ENCODE measurements around the gene ANKH.

The ANKH gene

DNA sequence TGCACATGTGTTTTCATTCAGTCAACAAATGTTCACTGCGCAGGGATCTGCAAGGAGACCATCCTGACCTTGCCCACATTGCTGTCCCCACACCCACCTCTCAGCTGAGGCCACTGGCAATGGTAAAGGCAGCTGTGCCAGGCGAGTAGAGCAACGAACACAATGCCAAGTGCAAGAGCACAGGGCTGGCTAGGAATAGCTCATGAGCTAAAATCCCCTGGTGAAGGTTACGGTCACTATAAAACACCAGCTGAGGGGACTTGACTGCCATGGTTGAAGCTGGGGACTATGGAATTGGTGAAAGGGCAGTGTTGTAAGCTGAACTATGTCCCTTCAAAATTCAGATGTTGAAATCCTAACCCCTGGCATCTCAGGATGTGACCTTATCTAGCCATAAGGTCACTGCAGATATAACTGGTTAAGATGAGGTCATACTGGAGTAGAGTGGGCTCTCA, 111.0 kb downstream of the ANKH start:
- no peak for DNase-seq (ENCODE audit: low spot score)

GRCh38 chr5:14759744-14760547, 111.6 kb downstream of the ANKH start:
- DNase-seq (ENCODE audit: low spot score), result no peak

DNA sequence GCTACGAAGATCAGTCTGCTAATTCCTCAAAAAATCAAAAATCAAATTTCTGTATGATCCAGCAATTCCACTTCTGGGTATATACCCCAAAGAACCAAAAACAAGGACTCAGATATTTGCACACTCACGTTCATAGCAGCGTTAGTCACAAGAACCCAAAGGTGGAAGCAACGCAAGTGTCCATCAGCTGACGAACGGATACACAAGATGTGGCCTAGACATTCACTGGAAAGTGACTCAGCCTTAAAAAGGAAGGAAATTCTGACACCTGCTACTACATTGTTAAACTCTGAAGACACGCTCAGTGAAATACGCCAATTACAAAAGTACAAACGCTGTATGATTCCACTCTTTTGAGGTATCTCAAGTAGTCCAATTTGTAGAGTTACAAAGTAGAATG, 113.7 kb downstream of the ANKH start:
- no peak for DNase-seq (ENCODE audit: low spot score)

DNA sequence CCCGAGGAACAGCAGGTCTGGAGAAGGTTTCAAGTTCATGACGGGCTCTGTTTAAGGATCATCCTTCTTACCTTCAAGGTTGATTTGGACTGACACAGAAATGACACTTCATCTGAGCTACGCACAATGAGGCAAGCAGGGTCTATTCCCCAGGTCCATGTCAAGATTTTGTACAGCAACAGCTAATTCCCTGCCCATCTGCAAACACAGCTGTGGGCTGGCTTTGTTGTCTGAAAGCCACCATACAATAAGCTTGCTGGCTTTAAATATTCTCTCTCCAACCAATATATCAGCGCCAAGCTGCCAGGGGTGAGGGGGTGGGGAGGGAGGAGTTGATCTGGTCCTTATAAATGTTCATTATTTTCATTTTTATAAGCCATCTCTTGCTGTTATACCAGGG, 115.1 kb downstream of the ANKH start:
- no peak for DNase-seq (ENCODE audit: low spot score)

- DNase-seq (ENCODE audit: low spot score), result no peak
Observed at GRCh38 chr5:14753947-14754346, 117.6 kb downstream of the ANKH start.

GRCh38 chr5:14753292-14753691, 118.3 kb downstream of the ANKH start:
- no peak for DNase-seq (ENCODE audit: low spot score)

DNA sequence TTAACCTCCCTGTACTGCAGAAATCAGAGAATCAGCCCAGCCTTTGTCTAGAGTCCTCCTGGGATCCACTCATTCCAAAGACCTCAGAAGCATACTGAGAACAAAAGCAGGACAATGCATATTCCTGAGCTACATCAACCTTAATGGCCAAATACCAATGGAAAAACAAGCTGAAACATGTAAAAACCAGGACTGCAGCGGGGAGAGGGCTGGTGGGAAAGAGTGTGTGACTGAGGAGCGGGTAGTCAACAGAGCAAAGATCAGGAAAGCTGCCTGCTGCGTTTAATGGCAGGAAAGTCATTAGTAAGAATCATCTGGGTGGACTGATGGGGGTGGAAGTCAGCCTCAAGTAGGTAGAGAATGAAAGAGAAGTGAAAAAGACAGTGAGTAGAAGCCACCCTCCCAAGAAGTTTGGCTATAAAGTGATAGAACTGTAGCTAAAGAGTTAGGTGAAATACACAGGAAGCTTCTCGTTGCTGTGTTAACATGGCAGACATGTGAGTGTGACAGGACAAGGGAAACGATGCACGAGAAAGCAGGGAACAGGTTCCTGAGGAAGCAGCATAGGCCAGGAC, 119.0 kb downstream of the ANKH start:
- no peak for DNase-seq (ENCODE audit: low spot score)

DNA sequence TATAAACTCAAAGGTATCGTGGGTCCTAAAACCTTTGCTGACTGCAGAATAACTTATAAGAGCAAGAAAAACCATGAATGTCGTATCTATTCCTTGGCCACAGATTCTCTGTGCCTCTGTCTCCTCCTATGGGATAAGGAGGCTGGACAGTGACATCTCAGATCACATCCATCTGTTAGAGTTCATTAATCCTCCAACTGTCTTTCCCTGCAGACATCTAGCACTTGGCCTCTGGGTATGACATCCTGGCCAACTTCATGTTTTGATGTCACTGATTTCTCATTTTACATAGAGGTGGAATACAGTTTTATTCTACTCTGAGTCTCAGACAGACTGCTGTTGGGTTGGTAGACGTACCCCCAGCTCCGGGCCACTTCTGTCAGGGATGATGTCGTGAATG, 120.9 kb downstream of the ANKH start:
- DNase-seq (ENCODE audit: low spot score), result no peak

DNA sequence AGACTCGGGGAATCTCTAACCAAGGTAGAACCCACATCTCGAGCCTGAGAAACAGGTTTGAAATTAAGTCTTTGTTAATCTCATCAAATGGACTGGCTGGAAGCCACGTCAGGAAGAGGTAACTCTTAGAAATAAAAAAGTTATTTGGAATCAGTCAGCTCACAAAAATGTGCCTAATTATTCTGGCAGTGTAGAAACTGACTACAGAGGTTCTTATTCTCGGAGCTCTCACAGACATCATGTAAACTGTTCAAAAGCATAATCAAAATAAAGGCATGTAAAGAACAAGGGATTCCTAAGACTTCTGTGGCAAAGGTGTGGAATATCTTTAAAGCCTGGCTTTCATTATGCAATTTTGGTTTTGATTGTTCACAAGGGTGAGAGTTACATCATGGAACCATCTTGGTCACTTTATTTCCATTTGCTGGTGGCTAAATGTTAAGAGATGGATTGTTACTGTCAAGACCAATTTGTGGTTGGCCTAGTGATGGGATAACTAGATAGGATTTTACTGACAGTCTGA, 121.9 kb downstream of the ANKH start:
- DNase-seq (ENCODE audit: low spot score), result no peak

- no peak for DNase-seq (ENCODE audit: low spot score)
Observed at GRCh38 chr5:14748180-14748900, 123.2 kb downstream of the ANKH start.

GRCh38 chr5:14745753-14746152, 125.8 kb downstream of the ANKH start:
- DNase-seq (ENCODE audit: low spot score), result peak; percentile 45

GRCh38 chr5:14745188-14745563, 126.4 kb downstream of the ANKH start:
- DNase-seq (ENCODE audit: low spot score), result peak; percentile 31

GRCh38 chr5:14744296-14745187, 127.0 kb downstream of the ANKH start:
- DNase-seq (ENCODE audit: low spot score), result peak; percentile 64

- no peak for DNase-seq (ENCODE audit: low spot score)
Observed at GRCh38 chr5:14743601-14744295, 127.8 kb downstream of the ANKH start.

DNA sequence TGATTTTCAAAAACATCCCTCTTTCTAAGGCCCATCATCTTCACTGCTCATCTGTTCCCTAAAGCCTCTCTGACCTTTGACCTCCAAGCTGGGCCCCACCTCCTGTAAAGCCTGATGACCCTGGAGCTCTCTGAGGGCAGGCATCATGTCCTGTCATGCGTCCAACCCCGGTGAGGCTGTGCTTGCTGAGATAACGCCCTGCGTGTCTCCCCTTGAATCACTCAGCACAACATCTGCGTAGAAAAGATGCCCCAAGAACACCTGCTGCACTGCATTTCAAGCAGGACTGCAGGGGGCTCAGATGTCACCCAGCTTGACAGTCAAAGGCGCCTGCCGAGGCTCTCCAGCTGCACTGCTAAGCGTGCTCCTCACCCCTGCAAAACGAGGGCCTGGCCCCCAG, 129.1 kb downstream of the ANKH start:
- DNase-seq (ENCODE audit: low spot score), result no peak

DNA sequence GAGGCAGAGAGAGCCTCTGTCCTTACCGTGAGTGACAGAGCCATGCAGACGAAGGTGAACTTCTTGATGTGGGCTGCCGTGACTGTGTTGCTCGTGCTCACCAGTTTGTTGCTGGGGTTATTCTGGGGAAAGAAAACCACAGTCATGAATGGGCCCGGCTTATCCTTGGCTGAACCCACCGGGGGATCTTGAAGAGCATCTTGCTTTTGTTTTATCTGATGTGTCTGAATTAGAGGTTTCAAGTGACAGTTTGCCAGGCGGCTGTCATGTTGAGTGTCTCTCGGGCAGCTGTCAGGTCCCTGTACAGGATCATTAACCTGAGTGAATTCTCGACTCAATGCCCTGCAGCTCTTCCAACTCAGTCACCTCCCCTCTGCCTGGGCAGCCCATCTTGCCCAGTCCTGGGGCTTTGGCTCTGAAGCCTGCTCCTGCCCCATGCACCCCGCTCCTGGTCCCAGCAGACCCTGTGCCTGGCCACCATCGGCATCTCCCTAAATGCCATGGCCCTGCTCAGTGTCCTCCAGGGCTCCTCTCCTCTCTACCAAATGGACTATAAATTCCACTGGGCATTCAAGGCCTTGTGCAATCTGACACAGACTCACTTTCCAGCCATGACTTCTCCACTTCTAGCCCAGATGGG, 129.7 kb downstream of the ANKH start:
- DNase-seq (ENCODE audit: low spot score), result no peak

DNA sequence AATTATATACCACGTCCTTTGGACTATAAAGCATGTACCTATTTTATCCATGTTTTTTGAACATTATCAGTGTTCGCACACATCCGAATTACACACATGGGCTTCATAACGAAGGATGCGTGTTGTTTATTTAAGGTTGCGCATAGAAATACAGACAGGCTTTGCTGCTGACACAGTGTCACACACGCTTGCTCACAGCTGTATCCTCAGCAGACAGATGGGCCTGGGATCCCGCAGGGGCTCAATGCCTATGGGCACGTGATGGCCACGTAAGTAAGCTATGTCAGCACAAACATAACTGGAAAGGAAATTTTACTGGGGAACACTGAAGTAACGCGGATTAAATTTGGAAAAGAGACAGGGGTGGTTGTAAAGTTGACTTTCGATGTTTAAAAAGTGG, 130.4 kb downstream of the ANKH start:
- no peak for DNase-seq (ENCODE audit: low spot score)

DNA sequence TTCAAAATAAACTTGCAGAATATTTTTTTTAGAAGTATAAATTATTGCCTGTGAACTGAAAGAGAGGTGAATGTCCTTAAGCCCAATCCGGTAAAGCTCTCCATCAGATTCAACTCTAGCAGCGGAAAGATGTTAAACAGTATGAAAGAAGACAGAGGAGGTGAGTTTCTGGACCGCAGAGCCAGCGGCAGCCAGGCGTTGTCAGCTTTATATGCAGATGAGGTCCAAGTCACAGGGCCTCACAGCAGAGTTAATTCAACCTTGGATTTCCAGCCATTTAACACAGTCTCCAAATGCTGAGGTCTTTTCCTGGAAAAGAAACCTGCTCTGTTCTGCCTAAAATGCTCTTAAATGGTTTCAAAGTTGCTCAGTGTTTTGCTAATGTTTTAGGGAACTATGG, 131.6 kb downstream of the ANKH start:
- DNase-seq (ENCODE audit: low spot score), result no peak

- no peak for DNase-seq (ENCODE audit: low spot score)
Observed at GRCh38 chr5:14739538-14739937, 132.0 kb downstream of the ANKH start.

GRCh38 chr5:14738050-14738449, 133.5 kb downstream of the ANKH start:
- no peak for DNase-seq (ENCODE audit: low spot score)

GRCh38 chr5:14737291-14737690, 134.3 kb downstream of the ANKH start:
- DNase-seq (ENCODE audit: low spot score), result no peak
